ENCODE results near the gene PGM1. TPM values are rescaled to one million over a fixed set of nuclear protein-coding genes. Genes with fewer than 3 reads are reported as not detected.

Gene PGM1
- total RNA-seq, 1 experiment from 2014 or later, result 77.2 TPM

- BruUV-seq (replicated peaks), result no TSS peak
- no peak for TF ChIP-seq CTCF (IDR thresholded peaks at IDR 0.05)
- TF ChIP-seq POLR2AphosphoS5 (IDR thresholded peaks at IDR 0.05; ENCODE audit: low read depth, low read length), result no peak
- no peak for TF ChIP-seq SIN3A (IDR thresholded peaks at IDR 0.05; ENCODE audit: borderline replicate concordance, insufficient read depth, low read depth, low read length)
- no peak for TF ChIP-seq TCF7L2 (IDR thresholded peaks at IDR 0.05; ENCODE audit: low read depth, low read length)
- no peak for TF ChIP-seq REST (IDR thresholded peaks at IDR 0.05; ENCODE audit: insufficient read depth in 1 of 2, low read depth in 2 of 2, low read length in 1 of 2)
- intact Hi-C loops (cut with micrococcal nuclease; ENCODE audit: unreplicated experiment) (no loop called here), in situ Hi-C loops (cut with HindIII; ENCODE audit: low pct_unique_long_range_greater_than_20kb, low sequenced_read_pairs) (no loop called here)
- H3K4me3 ChIP-seq (ENCODE audit: low read depth in 2 of 2, low read length in 2 of 2), result no peak overlapping the region
- DNase-seq (ENCODE audit: low read depth, low spot score) (no peak), ATAC-seq (peak; percentile 71)
- no peak overlapping the region for H3K27ac ChIP-seq (ENCODE audit: low read length)
- ChIA-PET POLR2A (no interaction called here), CTCF (interaction anchor here (1.0 kb wide), 1 partner anchor 12 kb away, joined by 3 read pairs; no protein-coding TSS in a partner anchor)
- no peaks in the 10 kb centered on the region for H3K4me1 ChIP-seq (ENCODE audit: control insufficient read depth, insufficient read depth, low read length)
- no peaks in the 10 kb centered on the region for H3K27me3 ChIP-seq (ENCODE audit: control insufficient read depth, insufficient read depth, low read length)
- peaks cover 5% of the 10 kb centered on the region; the same call in 1 of the 2 replicates for H3K9me3 ChIP-seq (ENCODE audit: control insufficient read depth, insufficient read depth, low read depth, low read length)
- no peaks in the 10 kb centered on the region for H3K36me3 ChIP-seq (ENCODE audit: control insufficient read depth, insufficient read depth, low read length)
These were observed 69.0 kb downstream of the PGM1 start for GRCh38 chr1:63662056-63662836.

- CTCF ChIA-PET, result interaction anchor here (1.0 kb wide), 1 partner anchor 11 kb away, joined by 3 read pairs; no protein-coding TSS in a partner anchor
- Histone ChIP-seq H3K27me3 (ENCODE audit: control insufficient read depth, insufficient read depth, low read length) (no peaks in the 10 kb centered on the region), H3K4me1 (ENCODE audit: control insufficient read depth, insufficient read depth, low read length) (no peaks in the 10 kb centered on the region), H3K4me3 (ENCODE audit: low read depth in 2 of 2, low read length in 2 of 2) (no peak overlapping the region), H3K9me3 (ENCODE audit: control insufficient read depth, insufficient read depth, low read depth, low read length) (peaks cover 5% of the 10 kb centered on the region; the same call in 1 of the 2 replicates), H3K27ac (ENCODE audit: low read length) (no peak overlapping the region), H3K36me3 (ENCODE audit: control insufficient read depth, insufficient read depth, low read length) (no peaks in the 10 kb centered on the region)
- POLR2A ChIA-PET, result no interaction called here
- in situ Hi-C loops (cut with HindIII; ENCODE audit: low pct_unique_long_range_greater_than_20kb, low sequenced_read_pairs), result no loop called here
- intact Hi-C loops (cut with micrococcal nuclease; ENCODE audit: unreplicated experiment), result no loop called here
- no TSS peak for BruUV-seq (replicated peaks)
- no peak for TF ChIP-seq TCF7L2 (IDR thresholded peaks at IDR 0.05; ENCODE audit: low read depth, low read length)
- no peak for TF ChIP-seq POLR2AphosphoS5 (IDR thresholded peaks at IDR 0.05; ENCODE audit: low read depth, low read length)
- TF ChIP-seq CTCF (IDR thresholded peaks at IDR 0.05), result no peak
- TF ChIP-seq SIN3A (IDR thresholded peaks at IDR 0.05; ENCODE audit: borderline replicate concordance, insufficient read depth, low read depth, low read length), result no peak
- TF ChIP-seq REST (IDR thresholded peaks at IDR 0.05; ENCODE audit: insufficient read depth in 1 of 2, low read depth in 2 of 2, low read length in 1 of 2), result no peak
- DNase-seq (ENCODE audit: low read depth, low spot score), result no peak
- peak; percentile 86 for ATAC-seq
These were observed 69.6 kb downstream of the PGM1 start for GRCh38 chr1:63662841-63663240.

Data from Panc1 (cell line).